ENCODE results near the gene ACAA1.

The ACAA1 gene

DNA sequence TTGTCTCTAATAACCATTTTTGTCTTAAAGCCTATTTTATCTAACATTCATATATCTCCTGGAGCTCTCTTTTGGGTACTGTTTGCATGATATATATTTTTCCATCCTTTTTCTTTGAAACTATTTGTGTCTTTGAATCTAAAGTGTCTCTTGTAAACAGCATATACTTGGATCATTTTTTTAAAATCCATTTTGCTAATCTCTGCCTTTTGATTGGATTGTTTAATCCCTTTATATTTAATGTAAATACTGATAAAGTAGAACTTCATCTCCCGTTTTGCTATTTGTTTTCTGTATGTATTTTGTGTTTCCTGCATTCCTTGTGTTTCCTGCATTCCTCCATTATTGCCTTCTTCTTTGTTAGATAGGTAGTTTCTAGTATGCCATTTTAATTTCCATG is 31.4 kb downstream of the ACAA1 start:
- no peak overlapping the region for H3K4me3 ChIP-seq (ENCODE audit: low read depth, low read length)
- TF ChIP-seq, protein P1, sequence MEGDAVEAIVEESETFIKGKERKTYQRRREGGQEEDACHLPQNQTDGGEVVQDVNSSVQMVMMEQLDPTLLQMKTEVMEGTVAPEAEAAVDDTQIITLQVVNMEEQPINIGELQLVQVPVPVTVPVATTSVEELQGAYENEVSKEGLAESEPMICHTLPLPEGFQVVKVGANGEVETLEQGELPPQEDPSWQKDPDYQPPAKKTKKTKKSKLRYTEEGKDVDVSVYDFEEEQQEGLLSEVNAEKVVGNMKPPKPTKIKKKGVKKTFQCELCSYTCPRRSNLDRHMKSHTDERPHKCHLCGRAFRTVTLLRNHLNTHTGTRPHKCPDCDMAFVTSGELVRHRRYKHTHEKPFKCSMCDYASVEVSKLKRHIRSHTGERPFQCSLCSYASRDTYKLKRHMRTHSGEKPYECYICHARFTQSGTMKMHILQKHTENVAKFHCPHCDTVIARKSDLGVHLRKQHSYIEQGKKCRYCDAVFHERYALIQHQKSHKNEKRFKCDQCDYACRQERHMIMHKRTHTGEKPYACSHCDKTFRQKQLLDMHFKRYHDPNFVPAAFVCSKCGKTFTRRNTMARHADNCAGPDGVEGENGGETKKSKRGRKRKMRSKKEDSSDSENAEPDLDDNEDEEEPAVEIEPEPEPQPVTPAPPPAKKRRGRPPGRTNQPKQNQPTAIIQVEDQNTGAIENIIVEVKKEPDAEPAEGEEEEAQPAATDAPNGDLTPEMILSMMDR (IDR thresholded peaks at IDR 0.05; ENCODE audit: low read depth, low read length): no peak

DNA sequence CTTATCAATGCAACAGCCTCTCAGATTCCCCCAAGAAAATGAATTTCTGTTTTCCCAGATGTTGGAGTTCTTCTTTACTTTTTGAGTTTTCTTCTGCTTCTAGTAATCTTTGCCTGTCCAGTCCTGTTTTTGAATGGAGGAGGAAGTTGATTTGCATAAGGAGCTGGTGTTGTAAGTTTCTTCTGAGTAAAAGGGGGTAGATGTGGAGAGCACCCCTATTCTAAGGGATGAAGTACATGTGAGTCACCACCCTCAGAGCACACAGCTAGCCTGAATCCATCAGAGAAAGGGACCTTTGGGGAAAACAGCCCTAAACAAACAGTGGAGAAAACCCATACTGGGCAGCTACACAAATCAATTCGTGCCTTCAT is 34.5 kb downstream of the ACAA1 start:
- TF ChIP-seq, protein P1 (IDR thresholded peaks at IDR 0.05; ENCODE audit: low read depth, low read length): no peak
- no peak overlapping the region for H3K4me3 ChIP-seq (ENCODE audit: low read depth, low read length)

DNA sequence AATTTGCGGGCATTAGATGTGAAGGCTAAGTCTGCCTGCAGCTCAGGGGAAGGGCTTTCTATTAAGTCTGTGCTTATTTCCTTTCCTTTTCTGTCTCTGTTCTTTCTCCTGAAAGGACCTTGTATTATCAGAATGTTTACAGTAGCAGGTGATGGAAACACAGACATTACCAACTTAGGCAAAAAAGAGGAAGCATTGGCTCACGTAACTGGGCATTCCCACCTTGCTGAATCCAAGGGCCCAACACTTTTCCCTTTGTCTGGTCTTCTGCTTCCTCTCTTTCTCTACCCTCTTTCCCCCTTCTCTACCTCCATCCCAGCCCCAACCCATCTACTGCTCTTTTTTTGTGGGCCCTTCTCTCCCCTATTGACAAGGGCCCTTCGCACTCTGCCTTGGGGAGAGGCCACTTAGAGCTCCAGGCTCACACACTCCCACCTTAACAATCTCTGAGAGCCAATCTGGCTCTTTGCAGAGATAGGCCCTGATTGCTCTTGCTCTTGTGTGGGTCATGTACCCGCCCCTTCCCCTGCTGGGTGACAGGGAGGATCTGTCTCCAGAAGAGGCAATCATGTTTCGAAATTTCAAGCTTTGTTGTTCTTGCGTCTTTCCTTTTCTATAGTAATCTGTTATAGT is 35.0 kb downstream of the ACAA1 start:
- TF ChIP-seq, protein P1 (IDR thresholded peaks at IDR 0.05; ENCODE audit: low read depth, low read length): no peak
- H3K4me3 ChIP-seq (ENCODE audit: low read depth, low read length): no peak overlapping the region

DNA sequence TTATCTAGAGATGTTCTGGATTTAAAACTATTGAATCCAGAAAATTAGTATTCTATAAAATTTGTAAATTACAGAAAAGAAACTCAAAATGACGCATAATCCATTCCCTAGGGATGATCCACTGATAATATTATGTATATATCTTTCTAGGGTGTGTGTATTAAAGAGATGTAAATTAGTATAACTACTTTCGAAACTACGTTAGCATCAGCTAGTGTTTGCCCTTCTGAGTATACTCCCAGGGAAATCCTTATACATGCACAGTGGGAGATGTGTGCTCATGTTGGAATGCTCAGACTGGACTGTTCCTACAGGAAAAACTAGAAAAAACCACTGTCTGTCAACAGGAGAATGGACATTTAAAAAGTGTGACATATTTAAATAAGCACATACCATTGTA is 36.4 kb downstream of the ACAA1 start:
- TF ChIP-seq, protein P1 (IDR thresholded peaks at IDR 0.05; ENCODE audit: low read depth, low read length): no peak
- H3K4me3 ChIP-seq (ENCODE audit: low read depth, low read length): no peak overlapping the region

DNA sequence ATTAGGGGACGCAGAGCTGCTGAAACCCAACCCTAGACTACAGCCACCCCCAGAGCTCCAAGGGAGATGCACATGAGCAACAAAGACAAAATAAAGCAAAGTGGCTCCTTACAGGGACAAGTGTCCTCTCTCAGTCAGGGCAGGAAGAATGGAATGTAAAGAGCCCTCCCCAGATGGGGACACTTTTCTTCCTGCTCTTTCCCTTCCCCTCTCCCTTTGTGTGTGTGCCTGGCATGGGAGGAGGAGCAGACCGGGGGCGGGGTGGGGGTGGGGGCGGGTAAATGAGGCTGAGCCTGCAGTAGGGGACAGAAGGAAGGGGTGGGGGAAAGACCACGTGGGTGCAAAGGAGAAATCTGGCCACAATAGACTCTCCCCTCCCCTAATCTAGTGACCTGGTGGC is 37.4 kb downstream of the ACAA1 start:
- TF ChIP-seq, protein P1 (IDR thresholded peaks at IDR 0.05; ENCODE audit: low read depth, low read length): no peak
- no peak overlapping the region for H3K4me3 ChIP-seq (ENCODE audit: low read depth, low read length)

DNA sequence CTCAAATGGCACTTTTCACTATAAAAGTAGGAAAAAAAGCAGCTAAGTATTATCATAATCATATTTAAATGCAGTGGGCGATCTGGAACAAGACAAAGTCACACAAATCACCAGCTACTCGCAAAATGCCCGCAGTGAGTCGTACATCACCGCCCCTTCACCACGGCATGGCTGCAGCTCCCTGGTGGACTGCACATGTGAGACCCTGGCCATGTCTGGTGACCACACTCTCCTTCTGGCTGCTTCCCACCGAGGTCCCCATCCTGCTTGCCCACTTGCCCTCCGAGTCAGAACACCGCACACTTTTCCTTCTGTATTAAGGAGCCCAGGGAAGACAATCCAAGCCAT is 38.6 kb downstream of the ACAA1 start:
- TF ChIP-seq, protein P1 (IDR thresholded peaks at IDR 0.05; ENCODE audit: low read depth, low read length): no peak
- no peak overlapping the region for H3K4me3 ChIP-seq (ENCODE audit: low read depth, low read length)

DNA sequence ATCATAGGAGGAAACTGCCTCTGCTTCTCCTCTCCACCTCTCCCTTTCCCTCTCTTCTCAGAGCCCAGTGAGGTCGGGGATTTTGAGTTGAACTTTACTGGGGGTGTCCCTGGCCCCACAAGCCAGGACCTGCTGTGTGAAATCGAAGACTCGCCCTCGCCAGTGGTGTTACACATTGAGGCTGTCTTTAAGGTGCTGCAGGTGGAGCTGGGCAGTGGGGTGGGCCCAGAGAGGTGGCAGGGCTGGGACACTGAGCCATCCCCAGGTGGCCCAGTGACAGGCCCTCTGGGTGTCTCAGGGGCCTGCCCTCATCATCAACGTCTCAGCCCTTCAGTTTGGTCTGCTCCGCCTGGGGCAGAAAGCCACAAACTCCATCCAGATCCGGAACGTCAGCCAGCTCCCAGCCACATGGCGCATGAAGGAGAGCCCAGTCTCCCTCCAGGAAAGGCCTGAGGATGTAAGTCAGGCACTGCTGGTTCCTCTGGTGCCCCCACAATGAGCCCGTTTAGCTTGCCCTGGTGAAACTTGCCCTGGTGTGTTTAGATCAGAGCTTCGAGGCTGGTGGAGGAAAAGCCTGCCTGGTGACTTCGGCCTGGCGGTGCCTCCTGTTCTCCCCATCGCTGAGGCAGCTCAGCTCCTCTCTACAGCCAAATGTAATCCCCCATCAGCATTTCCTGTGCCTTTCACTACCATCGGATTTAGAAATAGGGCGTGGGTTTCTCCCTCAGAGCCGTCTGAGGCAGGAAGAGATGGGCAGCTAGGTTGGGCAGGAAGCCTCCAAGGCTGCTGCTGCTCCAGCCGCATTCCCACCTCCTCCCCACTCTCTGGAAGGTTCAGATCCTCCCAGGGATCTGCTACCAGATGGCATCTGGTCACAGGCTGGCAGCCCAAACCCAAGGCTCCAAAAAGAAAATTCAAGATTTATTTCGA is 39.2 kb downstream of the ACAA1 start:
- no peak overlapping the region for H3K4me3 ChIP-seq (ENCODE audit: low read depth, low read length)
- TF ChIP-seq, protein P1 (IDR thresholded peaks at IDR 0.05; ENCODE audit: low read depth, low read length): no peak

Data from WI38 (cell line).